Gastrocnemius medialis (tissue), 4 donors: ENCODE measurements around the gene TUSC7. TPM values are rescaled to one million over a fixed set of nuclear protein-coding genes. Genes with fewer than 3 reads are reported as not detected.

Experiments used
- ATAC-seq, 2 donors: fragments of 150-250 bp; one replicate each; pipeline ENCODE4 v1.9.1; 2016
- DNase-seq, 2 donors: peaks; one replicate each; pipeline ENCODE4 v3.0.0-alpha.2; 2019
- H3K27ac ChIP-seq, 4 donors: fragments of 200-600 bp; sonication (generic); 1 replicate in 1 of 4; 2 replicates in 3 of 4; pipeline ENCODE4 v1.5.1; 2016 to 2018; ENCODE audit warnings: mild to moderate bottlenecking in 2 of 4, moderate library complexity in 1 of 4
- H3K27me3 ChIP-seq, 3 donors: fragments of 200-600 bp; sonication (generic) in 2 of 3; 1 replicate in 1 of 3; 2 replicates in 2 of 3; pipeline versions ENCODE4 v1.5.1 to v1.6.0; 2016 to 2019; ENCODE audit warnings: mild to moderate bottlenecking in 1 of 3, moderate library complexity in 1 of 3
- H3K36me3 ChIP-seq, 2 donors: fragments of 200-600 bp; sonication (generic) in 1 of 2; one replicate each; pipeline ENCODE4 v1.5.1; 2017 to 2018
- H3K4me1 ChIP-seq, 2 donors: fragments of 200-600 bp; sonication (generic) in 1 of 2; one replicate each; pipeline ENCODE4 v1.5.1; 2016 to 2017; ENCODE audit warnings: mild to moderate bottlenecking in 2 of 2
- H3K4me3 ChIP-seq, 4 donors: fragments of 200-600 bp; sonication (generic) in 3 of 4; 1 replicate in 1 of 4; 2 replicates in 3 of 4; pipeline ENCODE4 v1.5.1; 2016 to 2019; ENCODE audit warnings: mild to moderate bottlenecking in 2 of 4
- H3K9me3 ChIP-seq, 3 donors: fragments of 200-600 bp; sonication (generic) in 2 of 3; 1 replicate in 1 of 3; 2 replicates in 2 of 3; pipeline ENCODE4 v1.5.1; 2016 to 2019
- CTCF ChIP-seq, 5 experiments: fragments of 450-650 bp in 3 of 5; fragments of 200-600 bp in 2 of 5; sonication (generic) in 2 of 5; IDR thresholded peaks in 4 of 5; conservative IDR thresholded peaks in 1 of 5; 1 replicate in 4 of 5; 2 replicates in 1 of 5; pipeline ENCODE4 v1.5.1; 2016 to 2019; ENCODE audit warnings: antibody characterized with exemption in 5 of 5, mild to moderate bottlenecking in 3 of 5, moderate library complexity in 3 of 5
- POLR2A ChIP-seq, 2 donors: fragments of 450-650 bp; IDR thresholded peaks; one replicate each; pipeline ENCODE4 v1.6.1; 2017; ENCODE audit warnings: antibody characterized with exemption in 2 of 2, mild to moderate bottlenecking in 2 of 2, moderate library complexity in 2 of 2
- in situ Hi-C, 4 donors: fragments of 200-750 bp; cut with MboI; loops; one replicate each; pipeline versions ENCODE4 v1.15.0 to v1.8.0; 2017; ENCODE audit warnings: low sequenced_read_pairs in 4 of 4
- intact Hi-C: fragments of 100-400 bp; cut with DNase I; formaldehyde crosslinking; loops from one replicate; pipeline ENCODE4 v1.15.1; 2023; ENCODE audit warnings: low total_unique reads
- total RNA-seq, 4 donors: library from RNA; depleted of rRNA; stranded (reverse); fragments of >200 nt; gene quantifications; one replicate each; pipeline versions ENCODE4 v1.1.0 to v1.2.3, GENCODE V29; 2016

TUSC7 gene
- total RNA-seq, 4 donors from 2014 or later, result not detected

- DNase-seq, result no peak
- TF ChIP-seq CTCF (IDR thresholded peaks at IDR 0.05 in 4 of 5, conservative IDR thresholded peaks at IDR 0.05 in 1 of 5), result no peak
- TF ChIP-seq POLR2A (IDR thresholded peaks at IDR 0.05), result no peak
- Histone ChIP-seq H3K4me1 (no peaks in the 10 kb centered on the region), H3K27ac (no peak overlapping the region), H3K27me3 (no peaks in the 10 kb centered on the region), H3K36me3 (no peaks in the 10 kb centered on the region), H3K9me3 (no peaks in the 10 kb centered on the region), H3K4me3 (no peak overlapping the region)
- in situ Hi-C loops, result no loop called here
- no peak for ATAC-seq
- intact Hi-C loops, result no loop called here
Observed at GRCh38 chr3:116701070-116701469, 8.5 kb upstream of the TUSC7 start.

GRCh38 chr3:116702334-116702733 lies 7.2 kb upstream of the TUSC7 start:
- in situ Hi-C loops, result no loop called here
- Histone ChIP-seq H3K4me1 (no peaks in the 10 kb centered on the region), H3K4me3 (no peak overlapping the region), H3K36me3 (no peaks in the 10 kb centered on the region), H3K27me3 (no peaks in the 10 kb centered on the region), H3K9me3 (no peaks in the 10 kb centered on the region), H3K27ac (no peak overlapping the region)
- ATAC-seq, result no peak
- TF ChIP-seq POLR2A (IDR thresholded peaks at IDR 0.05), result no peak
- TF ChIP-seq CTCF (IDR thresholded peaks at IDR 0.05 in 4 of 5, conservative IDR thresholded peaks at IDR 0.05 in 1 of 5), result no peak
- no peak for DNase-seq
- intact Hi-C loops, result no loop called here

GRCh38 chr3:116707531-116707930 lies 2.0 kb upstream of the TUSC7 start:
- H3K27me3 ChIP-seq, result no peaks in the 10 kb centered on the region
- in situ Hi-C loops, result no loop called here
- no peaks in the 10 kb centered on the region for H3K9me3 ChIP-seq
- H3K4me1 ChIP-seq, result no peaks in the 10 kb centered on the region
- no peaks in the 10 kb centered on the region for H3K36me3 ChIP-seq
- TF ChIP-seq CTCF (IDR thresholded peaks at IDR 0.05 in 4 of 5, conservative IDR thresholded peaks at IDR 0.05 in 1 of 5), result no peak
- no peak overlapping the region for H3K4me3 ChIP-seq
- H3K27ac ChIP-seq, result no peak overlapping the region
- intact Hi-C loops, result no loop called here
- ATAC-seq (no peak), DNase-seq (no peak)

GRCh38 chr3:116716490-116716889 lies 6.9 kb downstream of the TUSC7 start:
- H3K4me3 ChIP-seq, result no peak overlapping the region
- no peak overlapping the region for H3K27ac ChIP-seq
- no peaks in the 10 kb centered on the region for H3K36me3 ChIP-seq
- ATAC-seq (no peak), DNase-seq (no peak)
- H3K27me3 ChIP-seq, result no peaks in the 10 kb centered on the region
- no peak for TF ChIP-seq CTCF (IDR thresholded peaks at IDR 0.05 in 4 of 5, conservative IDR thresholded peaks at IDR 0.05 in 1 of 5)
- H3K4me1 ChIP-seq, result no peaks in the 10 kb centered on the region
- no peaks in the 10 kb centered on the region for H3K9me3 ChIP-seq
- intact Hi-C loops, result no loop called here
- in situ Hi-C loops, result no loop called here

GRCh38 chr3:116717566-116717965 lies 8.0 kb downstream of the TUSC7 start:
- in situ Hi-C loops (no loop called here), intact Hi-C loops (no loop called here)
- Histone ChIP-seq H3K36me3 (no peaks in the 10 kb centered on the region), H3K27me3 (no peaks in the 10 kb centered on the region), H3K4me3 (no peak overlapping the region), H3K27ac (no peak overlapping the region), H3K9me3 (no peaks in the 10 kb centered on the region), H3K4me1 (no peaks in the 10 kb centered on the region)
- no peak for TF ChIP-seq CTCF (IDR thresholded peaks at IDR 0.05 in 4 of 5, conservative IDR thresholded peaks at IDR 0.05 in 1 of 5)
- no peak for TF ChIP-seq POLR2A (IDR thresholded peaks at IDR 0.05)
- DNase-seq (no peak), ATAC-seq (no peak)
